ENCODE measurements around the gene ZBTB16.

ZBTB16 gene

DNA sequence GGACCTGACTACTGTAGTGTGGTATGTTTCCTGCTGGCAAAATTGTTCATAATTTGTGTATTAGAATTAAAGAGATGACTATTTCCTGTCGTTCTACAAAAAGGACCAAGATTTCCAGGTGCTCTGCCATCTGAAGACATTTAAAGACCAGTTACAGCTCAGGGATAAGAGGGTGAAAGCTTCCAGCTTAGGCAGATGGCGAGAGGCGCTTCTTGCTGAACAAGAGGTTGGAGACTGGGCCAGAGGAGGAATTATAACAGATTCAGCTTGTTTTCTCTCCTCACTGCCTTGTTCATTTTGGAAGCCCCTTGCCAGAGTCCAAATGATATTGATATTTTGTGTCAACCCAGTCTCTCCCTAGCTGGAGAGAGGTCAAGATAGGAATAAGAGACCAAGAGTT, 213.6 kb downstream of the ZBTB16 start (continued):
- TF ChIP-seq, protein P1, sequence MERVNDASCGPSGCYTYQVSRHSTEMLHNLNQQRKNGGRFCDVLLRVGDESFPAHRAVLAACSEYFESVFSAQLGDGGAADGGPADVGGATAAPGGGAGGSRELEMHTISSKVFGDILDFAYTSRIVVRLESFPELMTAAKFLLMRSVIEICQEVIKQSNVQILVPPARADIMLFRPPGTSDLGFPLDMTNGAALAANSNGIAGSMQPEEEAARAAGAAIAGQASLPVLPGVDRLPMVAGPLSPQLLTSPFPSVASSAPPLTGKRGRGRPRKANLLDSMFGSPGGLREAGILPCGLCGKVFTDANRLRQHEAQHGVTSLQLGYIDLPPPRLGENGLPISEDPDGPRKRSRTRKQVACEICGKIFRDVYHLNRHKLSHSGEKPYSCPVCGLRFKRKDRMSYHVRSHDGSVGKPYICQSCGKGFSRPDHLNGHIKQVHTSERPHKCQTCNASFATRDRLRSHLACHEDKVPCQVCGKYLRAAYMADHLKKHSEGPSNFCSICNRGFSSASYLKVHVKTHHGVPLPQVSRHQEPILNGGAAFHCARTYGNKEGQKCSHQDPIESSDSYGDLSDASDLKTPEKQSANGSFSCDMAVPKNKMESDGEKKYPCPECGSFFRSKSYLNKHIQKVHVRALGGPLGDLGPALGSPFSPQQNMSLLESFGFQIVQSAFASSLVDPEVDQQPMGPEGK (tag by site-specific recombination; IDR thresholded peaks at IDR 0.05): no peak
- no peak for TF ChIP-seq WT1 (tag by site-specific recombination; IDR thresholded peaks at IDR 0.05)
- TF ChIP-seq GLIS1 (tag by site-specific recombination; IDR thresholded peaks at IDR 0.05): no peak

DNA sequence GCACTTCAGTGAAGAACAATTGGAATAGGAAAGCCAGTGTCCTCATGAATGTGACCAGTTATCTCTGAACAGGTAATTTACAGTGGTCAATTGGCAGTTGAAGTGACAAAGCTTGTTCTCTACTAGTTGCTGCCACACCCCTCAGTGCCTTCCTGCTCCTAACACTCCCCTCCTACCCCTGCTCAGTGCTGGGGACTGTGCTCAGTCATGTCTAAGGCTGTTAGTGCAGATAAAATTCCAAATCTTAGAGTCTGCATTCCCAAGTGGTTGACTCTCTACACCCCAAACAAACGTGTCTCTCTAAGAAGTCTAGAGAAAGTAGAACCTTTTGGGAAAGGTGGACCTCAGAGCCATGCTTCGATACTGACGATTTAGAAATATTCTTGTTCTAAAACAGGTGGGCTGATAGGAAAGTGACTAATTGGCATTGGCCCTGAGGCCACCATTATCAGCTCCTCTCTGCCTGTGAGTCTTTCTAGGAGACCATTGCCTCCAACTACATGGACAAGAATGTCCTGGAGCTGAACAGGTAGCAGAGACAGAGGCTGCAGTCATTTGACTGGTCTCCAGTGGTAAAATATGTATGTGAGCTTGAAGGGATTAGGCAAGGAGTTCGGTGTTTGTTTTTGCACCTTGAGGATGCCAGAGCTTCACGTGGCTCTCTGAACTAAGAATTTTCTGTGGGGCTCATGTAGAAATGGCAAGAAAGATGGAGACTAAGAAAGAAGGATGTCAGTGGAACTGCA, 214.6 kb downstream of the ZBTB16 start:
- Histone ChIP-seq H3K4me3 (ENCODE audit: low read depth, low read length) (no peak overlapping the region), H3K9me3 (ENCODE audit: control insufficient read depth, insufficient read depth, low read depth, low read length) (no peaks in the 10 kb centered on the region), H3K4me1 (ENCODE audit: control insufficient read depth, insufficient read depth, low read length) (no peaks in the 10 kb centered on the region), H3K27ac (ENCODE audit: extremely low read depth, low read depth, low read length) (no peak overlapping the region), H3K36me3 (ENCODE audit: control insufficient read depth in 2 of 2, insufficient read depth in 1 of 2, low read length in 2 of 2) (no peaks in the 10 kb centered on the region)
- ChIA-PET CTCF (interaction anchor here (0.7 to 3.0 kb wide), 2 partner anchors 12 to 384 kb away, joined by 3 to 14 read pairs; no protein-coding TSS in a partner anchor), POLR2A (no interaction called here)
- TF ChIP-seq ZNF354C (tag by site-specific recombination; IDR thresholded peaks at IDR 0.05; ENCODE audit: borderline replicate concordance, low read depth): no peak
- no peak for TF ChIP-seq ZNF311 (tag by site-specific recombination; IDR thresholded peaks at IDR 0.05; ENCODE audit: borderline replicate concordance)
- TF ChIP-seq ZNF350 (tag by site-specific recombination; IDR thresholded peaks at IDR 0.05): no peak
- no peak for TF ChIP-seq GFI1B (tag by site-specific recombination; IDR thresholded peaks at IDR 0.05)
- TF ChIP-seq ZNF394 (tag by site-specific recombination; IDR thresholded peaks at IDR 0.05; ENCODE audit: borderline replicate concordance): no peak
- no peak for TF ChIP-seq EGR2 (tag by site-specific recombination; IDR thresholded peaks at IDR 0.05; ENCODE audit: low read depth)
- no peak for TF ChIP-seq ZNF792 (tag by site-specific recombination; IDR thresholded peaks at IDR 0.05)
- TF ChIP-seq ZNF623 (tag by site-specific recombination; IDR thresholded peaks at IDR 0.05): no peak
- TF ChIP-seq ZNF221 (tag by site-specific recombination; IDR thresholded peaks at IDR 0.05; ENCODE audit: borderline replicate concordance): no peak
- TF ChIP-seq ZNF544 (tag by site-specific recombination; IDR thresholded peaks at IDR 0.05): no peak

DNA sequence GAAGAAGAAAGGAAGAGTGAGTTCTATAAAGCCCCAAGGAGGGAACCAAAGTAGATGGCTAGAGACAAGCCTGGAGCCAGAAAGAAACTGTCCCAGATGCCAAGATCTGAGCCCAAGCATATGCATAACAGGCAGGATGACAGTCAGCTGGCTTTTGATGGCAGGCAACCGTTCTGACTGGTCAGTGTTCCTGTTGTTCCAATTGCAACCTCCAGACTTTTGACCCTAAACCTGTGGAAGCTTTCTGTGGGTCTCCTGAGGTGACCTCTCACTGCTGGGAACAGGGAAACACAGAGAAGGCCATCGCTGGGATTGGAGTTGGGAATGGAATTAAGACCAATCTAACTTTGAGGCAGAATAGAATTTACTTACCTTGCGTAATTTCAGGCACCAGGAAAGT, 215.1 kb downstream of the ZBTB16 start:
- Histone ChIP-seq H3K4me3 (ENCODE audit: low read depth, low read length) (no peak overlapping the region), H3K36me3 (ENCODE audit: control insufficient read depth in 2 of 2, insufficient read depth in 1 of 2, low read length in 2 of 2) (no peaks in the 10 kb centered on the region), H3K4me1 (ENCODE audit: control insufficient read depth, insufficient read depth, low read length) (no peaks in the 10 kb centered on the region), H3K9me3 (ENCODE audit: control insufficient read depth, insufficient read depth, low read depth, low read length) (no peaks in the 10 kb centered on the region), H3K27ac (ENCODE audit: extremely low read depth, low read depth, low read length) (no peak overlapping the region)
- no peak for TF ChIP-seq EGR2 (tag by site-specific recombination; IDR thresholded peaks at IDR 0.05; ENCODE audit: low read depth)
- no peak for TF ChIP-seq ZNF157 (tag by site-specific recombination; IDR thresholded peaks at IDR 0.05)
- TF ChIP-seq ZNF10 (tag by site-specific recombination; IDR thresholded peaks at IDR 0.05): no peak
- TF ChIP-seq TCF7L2 (IDR thresholded peaks at IDR 0.05; ENCODE audit: borderline replicate concordance, low read depth, low read length): no peak
- TF ChIP-seq ZNF23 (tag by site-specific recombination; IDR thresholded peaks at IDR 0.05; ENCODE audit: borderline replicate concordance): no peak
- no peak for TF ChIP-seq ZNF837 (tag by site-specific recombination; IDR thresholded peaks at IDR 0.05)
- TF ChIP-seq ZNF214 (tag by site-specific recombination; IDR thresholded peaks at IDR 0.05; ENCODE audit: borderline replicate concordance): no peak
- no peak for TF ChIP-seq SP2 (tag by site-specific recombination; IDR thresholded peaks at IDR 0.05)
- no peak for TF ChIP-seq YY2 (tag by site-specific recombination; IDR thresholded peaks at IDR 0.05)
- POLR2A ChIA-PET: no interaction called here
- CTCF ChIA-PET: interaction anchor here (1.0 to 3.0 kb wide), 2 partner anchors 13 to 379 kb away, joined by 3 to 14 read pairs; no protein-coding TSS in a partner anchor

Data from HEK293 (cell line).